ENCODE measurements around the gene NCAM1.

DNA sequence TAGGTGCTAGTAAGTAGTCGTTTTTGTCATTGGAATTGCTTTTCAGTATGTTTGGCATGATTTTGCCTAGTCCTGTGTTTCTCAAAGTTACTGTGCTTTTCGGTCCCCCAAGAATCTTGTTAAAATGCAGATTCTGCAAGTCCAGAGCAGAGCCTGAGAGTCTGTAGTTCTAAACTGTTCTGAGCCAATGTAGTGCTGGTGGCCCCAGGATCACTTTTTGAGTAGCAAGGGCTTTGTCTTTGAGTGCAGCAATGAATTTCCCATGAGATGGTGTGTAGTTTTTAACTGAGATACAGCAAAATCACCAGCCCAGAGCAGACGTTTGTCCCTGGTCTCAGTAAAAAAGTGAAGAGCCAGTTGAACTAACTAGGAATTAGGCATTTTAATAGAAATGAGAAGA, 122.4 kb downstream of the NCAM1 start:
- TF ChIP-seq EZH2 (IDR thresholded peaks at IDR 0.05; ENCODE audit: borderline replicate concordance, low read depth, low read length, severe bottlenecking) = no peak
- TF ChIP-seq, protein P1, sequence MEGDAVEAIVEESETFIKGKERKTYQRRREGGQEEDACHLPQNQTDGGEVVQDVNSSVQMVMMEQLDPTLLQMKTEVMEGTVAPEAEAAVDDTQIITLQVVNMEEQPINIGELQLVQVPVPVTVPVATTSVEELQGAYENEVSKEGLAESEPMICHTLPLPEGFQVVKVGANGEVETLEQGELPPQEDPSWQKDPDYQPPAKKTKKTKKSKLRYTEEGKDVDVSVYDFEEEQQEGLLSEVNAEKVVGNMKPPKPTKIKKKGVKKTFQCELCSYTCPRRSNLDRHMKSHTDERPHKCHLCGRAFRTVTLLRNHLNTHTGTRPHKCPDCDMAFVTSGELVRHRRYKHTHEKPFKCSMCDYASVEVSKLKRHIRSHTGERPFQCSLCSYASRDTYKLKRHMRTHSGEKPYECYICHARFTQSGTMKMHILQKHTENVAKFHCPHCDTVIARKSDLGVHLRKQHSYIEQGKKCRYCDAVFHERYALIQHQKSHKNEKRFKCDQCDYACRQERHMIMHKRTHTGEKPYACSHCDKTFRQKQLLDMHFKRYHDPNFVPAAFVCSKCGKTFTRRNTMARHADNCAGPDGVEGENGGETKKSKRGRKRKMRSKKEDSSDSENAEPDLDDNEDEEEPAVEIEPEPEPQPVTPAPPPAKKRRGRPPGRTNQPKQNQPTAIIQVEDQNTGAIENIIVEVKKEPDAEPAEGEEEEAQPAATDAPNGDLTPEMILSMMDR (IDR thresholded peaks at IDR 0.05; ENCODE audit: extremely low read depth in 1 of 2, insufficient read depth in 1 of 2, low read depth in 1 of 2, low read length in 2 of 2) = no peak
- no peak for TF ChIP-seq POLR2AphosphoS5 (IDR thresholded peaks at IDR 0.05; ENCODE audit: insufficient read depth, low read depth, low read length)
- no peak for TF ChIP-seq POLR2A (IDR thresholded peaks at IDR 0.05; ENCODE audit: low read depth, low read length)
- TF ChIP-seq, protein P2, sequence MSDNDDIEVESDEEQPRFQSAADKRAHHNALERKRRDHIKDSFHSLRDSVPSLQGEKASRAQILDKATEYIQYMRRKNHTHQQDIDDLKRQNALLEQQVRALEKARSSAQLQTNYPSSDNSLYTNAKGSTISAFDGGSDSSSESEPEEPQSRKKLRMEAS (IDR thresholded peaks at IDR 0.05; ENCODE audit: insufficient read depth, insufficient read length) = no peak
- no peak for TF ChIP-seq MYC (IDR thresholded peaks at IDR 0.05; ENCODE audit: low read depth, low read length)
- TF ChIP-seq GATA2 (IDR thresholded peaks at IDR 0.05; ENCODE audit: insufficient read depth, insufficient read length, low read depth, low read length) = no peak
- TF ChIP-seq JUN (IDR thresholded peaks at IDR 0.05; ENCODE audit: borderline replicate concordance, insufficient read depth, insufficient read length, low read depth) = no peak
- TF ChIP-seq FOS (IDR thresholded peaks at IDR 0.05; ENCODE audit: borderline replicate concordance, insufficient read depth, low read length) = no peak

Measured in endothelial cell of umbilical vein (primary cell).